Activated naive CD8-positive, alpha-beta T cell treated with anti-CD3 and anti-CD28 coated beads, Interleukin-2, amount 10 ng/mL, durations not matched to agents 7 days and 5 days (primary cell): Measurements from ENCODE around the gene CXXC5. TPM values are rescaled to one million over a fixed set of nuclear protein-coding genes. Genes with fewer than 3 reads are reported as not detected.
A peak's percentile ranks its signal among the peaks of the same experiment; 100 is the strongest.

Source experiments
- ATAC-seq: fragments of 150-1000 bp; cut with Tn5 transposase; one replicate; pipeline ENCODE4 v1.10.0; 2021; ENCODE audit warnings: low read depth, moderate library complexity
- POLR2A ChIA-PET: fragments of 350-600 bp; sonication (Branson Sonifier 250); formaldehyde crosslinking; loops from one replicate; lab custom pipeline; 2021; ENCODE audit warnings: antibody characterized with exemption; lab: Charles Lee
- DNase-seq: peaks from one replicate; pipeline ENCODE4 v3.0.0; 2021
- H3K27ac Mint-ChIP-seq: one replicate; pipeline ENCODE4 v1.8.0; 2022; ENCODE audit warnings: mild to moderate bottlenecking, mixed read lengths
- H3K27me3 Mint-ChIP-seq: one replicate; pipeline ENCODE4 v1.8.0; 2022; ENCODE audit warnings: mild to moderate bottlenecking, moderate library complexity, mixed read lengths
- H3K36me3 Mint-ChIP-seq: one replicate; pipeline ENCODE4 v1.8.0; 2021; ENCODE audit warnings: mild to moderate bottlenecking, mixed read lengths
- H3K4me1 Mint-ChIP-seq: one replicate; pipeline ENCODE4 v1.8.0; 2021; ENCODE audit warnings: mixed read lengths
- H3K4me3 Mint-ChIP-seq: one replicate; pipeline ENCODE4 v1.8.0; 2022; ENCODE audit warnings: mild to moderate bottlenecking, moderate library complexity, mixed read lengths
- H3K9me3 Mint-ChIP-seq: one replicate; pipeline ENCODE4 v1.8.0; 2021; ENCODE audit warnings: mixed read lengths
- total RNA-seq, 2 experiments: library from RNA; stranded (reverse); gene quantifications; one replicate each; pipeline ENCODE4 v1.2.3, GENCODE V29; 2021

The CXXC5 gene
- total RNA-seq, 2 experiments from 2014 or later = 3.5 to 4.6 TPM

DNA sequence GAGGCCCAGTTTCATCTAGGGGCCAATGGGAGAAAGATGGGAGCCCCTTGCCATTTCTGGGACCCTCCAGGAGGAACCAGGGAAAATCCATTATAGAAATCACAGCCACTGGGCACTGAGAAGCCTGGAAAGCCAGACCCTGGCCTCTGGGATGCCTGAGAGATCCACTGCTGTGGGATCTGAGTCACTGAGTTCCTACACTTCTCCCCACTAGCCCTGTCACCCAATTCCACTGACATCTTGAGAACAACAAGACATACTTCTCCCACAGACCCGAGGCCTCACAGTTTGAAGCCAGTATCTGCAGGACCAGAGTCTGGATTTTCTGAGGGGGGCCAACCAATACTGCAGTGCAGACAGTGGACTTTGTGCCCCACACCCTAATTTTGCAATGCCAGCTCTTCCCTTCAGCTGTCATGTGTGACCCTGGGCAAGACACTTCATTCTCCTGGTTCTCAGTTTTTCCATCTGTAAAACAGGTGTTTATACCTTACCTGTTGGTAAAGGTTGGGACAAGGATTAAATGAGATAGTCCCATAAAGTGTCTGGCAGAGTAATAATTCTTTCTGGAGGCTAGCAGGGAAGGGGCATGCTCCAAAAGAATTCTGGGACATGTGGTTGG, 46.5 kb downstream of the CXXC5 start:
- Mint-ChIP-seq H3K4me1 (peaks cover 11% of the 10 kb centered on the region), H3K9me3 (no peaks in the 10 kb centered on the region), H3K36me3 (no peaks in the 10 kb centered on the region), H3K27ac (no peak overlapping the region), H3K27me3 (peaks cover 8% of the 10 kb centered on the region), H3K4me3 (no peak overlapping the region)
- POLR2A ChIA-PET = no interaction called here
- no peak for ATAC-seq
- DNase-seq = no peak

- H3K4me1 Mint-ChIP-seq = peaks cover 11% of the 10 kb centered on the region
- no peaks in the 10 kb centered on the region for H3K9me3 Mint-ChIP-seq
- DNase-seq (no peak), ATAC-seq (no peak)
- no peak overlapping the region for H3K4me3 Mint-ChIP-seq
- H3K36me3 Mint-ChIP-seq = no peaks in the 10 kb centered on the region
- no peak overlapping the region for H3K27ac Mint-ChIP-seq
- POLR2A ChIA-PET = no interaction called here
- peaks cover 8% of the 10 kb centered on the region for H3K27me3 Mint-ChIP-seq
Observed at GRCh38 chr5:139695178-139695573, 47.0 kb downstream of the CXXC5 start.

- POLR2A ChIA-PET = interaction anchor here (1.4 kb wide), 1 partner anchor 14 kb away, joined by 3 read pairs; no protein-coding TSS in a partner anchor
- no peaks in the 10 kb centered on the region for H3K9me3 Mint-ChIP-seq
- no peaks in the 10 kb centered on the region for H3K36me3 Mint-ChIP-seq
- peak overlapping the region; percentile 76 for H3K4me3 Mint-ChIP-seq
- ATAC-seq = no peak
- no peak for DNase-seq
- peak overlapping the region; percentile 83 for H3K27ac Mint-ChIP-seq
- peaks cover 4% of the 10 kb centered on the region for H3K27me3 Mint-ChIP-seq
- peaks cover 18% of the 10 kb centered on the region for H3K4me1 Mint-ChIP-seq
Observed at GRCh38 chr5:139696167-139696893, 48.2 kb downstream of the CXXC5 start.

- Mint-ChIP-seq H3K4me1 (peaks cover 21% of the 10 kb centered on the region), H3K4me3 (peak overlapping the region; percentile 76), H3K36me3 (no peaks in the 10 kb centered on the region), H3K9me3 (no peaks in the 10 kb centered on the region), H3K27ac (peak overlapping the region; percentile 83), H3K27me3 (peaks cover 9% of the 10 kb centered on the region)
- ATAC-seq (peak; percentile 61), DNase-seq (peak; percentile 62)
- POLR2A ChIA-PET = interaction anchor here (1.4 kb wide), 1 partner anchor 14 kb away, joined by 3 read pairs; no protein-coding TSS in a partner anchor
Observed at GRCh38 chr5:139696894-139697658, 48.9 kb downstream of the CXXC5 start.

- DNase-seq = no peak
- Mint-ChIP-seq H3K27me3 (peaks cover 18% of the 10 kb centered on the region), H3K27ac (no peak overlapping the region), H3K4me1 (peaks cover 21% of the 10 kb centered on the region), H3K9me3 (no peaks in the 10 kb centered on the region), H3K4me3 (no peak overlapping the region), H3K36me3 (no peaks in the 10 kb centered on the region)
- no peak for ATAC-seq
- POLR2A ChIA-PET = no interaction called here
Observed at GRCh38 chr5:139698490-139699146, 50.5 kb downstream of the CXXC5 start.

DNA sequence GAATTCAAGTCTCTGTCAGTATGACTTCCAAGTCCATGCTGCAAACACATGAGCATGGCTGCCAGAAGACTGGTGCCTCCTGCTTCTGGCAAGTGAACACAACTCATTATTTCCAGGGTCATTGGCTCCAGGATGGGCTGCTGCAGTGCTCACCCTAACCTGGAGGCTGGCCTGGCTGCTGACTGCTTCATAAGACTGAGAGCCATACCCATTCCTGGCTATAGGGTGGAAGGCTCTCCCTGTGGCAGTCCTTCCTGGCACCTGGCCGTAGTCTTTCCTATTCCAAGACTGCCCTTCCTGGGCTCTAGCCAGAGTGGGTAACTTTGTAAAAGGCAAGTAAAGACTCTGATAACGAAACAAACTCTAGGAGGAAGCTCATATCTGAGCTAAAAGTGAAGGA, 51.2 kb downstream of the CXXC5 start:
- Mint-ChIP-seq H3K27me3 (peaks cover 18% of the 10 kb centered on the region), H3K36me3 (no peaks in the 10 kb centered on the region), H3K27ac (no peak overlapping the region), H3K4me3 (no peak overlapping the region), H3K4me1 (peaks cover 24% of the 10 kb centered on the region), H3K9me3 (no peaks in the 10 kb centered on the region)
- POLR2A ChIA-PET = no interaction called here
- DNase-seq = no peak
- ATAC-seq = no peak

DNA sequence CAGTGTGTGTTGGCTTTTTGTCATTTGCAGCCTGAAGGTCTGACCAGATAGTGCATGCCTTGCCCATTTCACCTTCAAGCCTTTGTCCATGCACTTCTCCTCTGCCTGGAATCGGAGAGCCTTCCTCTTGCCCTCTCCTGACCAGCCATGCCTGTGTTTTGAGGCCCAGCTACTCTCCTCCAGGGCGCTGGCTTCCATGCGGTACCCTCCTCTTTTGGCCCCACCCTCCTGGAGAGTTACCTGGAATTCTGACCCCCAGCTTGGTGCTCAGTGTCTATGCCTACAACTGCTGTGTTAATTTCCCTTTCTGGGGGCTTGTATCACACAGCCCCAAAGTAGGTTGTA, 52.5 kb downstream of the CXXC5 start:
- DNase-seq (no peak), ATAC-seq (no peak)
- Mint-ChIP-seq H3K4me1 (peaks cover 25% of the 10 kb centered on the region), H3K4me3 (no peak overlapping the region), H3K36me3 (no peaks in the 10 kb centered on the region), H3K9me3 (no peaks in the 10 kb centered on the region), H3K27ac (no peak overlapping the region), H3K27me3 (peaks cover 22% of the 10 kb centered on the region)
- POLR2A ChIA-PET = interaction anchor here (0.8 to 1.2 kb wide), 3 partner anchors 10 to 139 kb away, joined by 3 read pairs; partner anchors contain the start of genes CXXC5 and UBE2D2

GRCh38 chr5:139701056-139701741, 53.0 kb downstream of the CXXC5 start:
- H3K4me3 Mint-ChIP-seq = peak overlapping the region; percentile 25
- H3K36me3 Mint-ChIP-seq = no peaks in the 10 kb centered on the region
- DNase-seq (no peak), ATAC-seq (no peak)
- POLR2A ChIA-PET = interaction anchor here (0.7 to 1.2 kb wide), 4 partner anchors 9 to 140 kb away, joined by 3 read pairs; partner anchors contain the start of genes CXXC5 and UBE2D2
- H3K9me3 Mint-ChIP-seq = no peaks in the 10 kb centered on the region
- peaks cover 22% of the 10 kb centered on the region for H3K27me3 Mint-ChIP-seq
- H3K4me1 Mint-ChIP-seq = peaks cover 19% of the 10 kb centered on the region
- H3K27ac Mint-ChIP-seq = no peak overlapping the region

DNA sequence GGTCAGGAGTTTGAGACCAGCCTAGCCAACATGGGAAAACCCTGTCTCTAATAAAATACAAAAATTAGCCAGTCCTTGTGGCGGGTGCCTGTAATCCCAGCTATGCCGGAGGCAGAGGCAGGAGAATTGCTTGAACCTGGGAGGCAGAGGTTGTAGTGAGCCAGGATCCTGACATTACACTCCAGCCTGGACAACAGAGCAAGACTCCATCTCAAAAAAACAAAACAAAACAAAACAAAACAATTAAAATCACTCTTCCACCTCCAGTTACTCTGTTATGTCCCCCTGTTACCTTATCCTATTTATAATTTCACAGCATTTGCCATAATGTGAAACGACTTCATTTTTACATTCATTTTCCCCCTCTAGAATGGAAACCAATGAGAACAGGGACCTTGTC, 54.4 kb downstream of the CXXC5 start:
- peaks cover 19% of the 10 kb centered on the region for H3K27me3 Mint-ChIP-seq
- H3K9me3 Mint-ChIP-seq = no peaks in the 10 kb centered on the region
- DNase-seq (no peak), ATAC-seq (no peak)
- H3K4me3 Mint-ChIP-seq = no peak overlapping the region
- POLR2A ChIA-PET = no interaction called here
- H3K27ac Mint-ChIP-seq = no peak overlapping the region
- H3K36me3 Mint-ChIP-seq = no peaks in the 10 kb centered on the region
- peaks cover 14% of the 10 kb centered on the region for H3K4me1 Mint-ChIP-seq

DNA sequence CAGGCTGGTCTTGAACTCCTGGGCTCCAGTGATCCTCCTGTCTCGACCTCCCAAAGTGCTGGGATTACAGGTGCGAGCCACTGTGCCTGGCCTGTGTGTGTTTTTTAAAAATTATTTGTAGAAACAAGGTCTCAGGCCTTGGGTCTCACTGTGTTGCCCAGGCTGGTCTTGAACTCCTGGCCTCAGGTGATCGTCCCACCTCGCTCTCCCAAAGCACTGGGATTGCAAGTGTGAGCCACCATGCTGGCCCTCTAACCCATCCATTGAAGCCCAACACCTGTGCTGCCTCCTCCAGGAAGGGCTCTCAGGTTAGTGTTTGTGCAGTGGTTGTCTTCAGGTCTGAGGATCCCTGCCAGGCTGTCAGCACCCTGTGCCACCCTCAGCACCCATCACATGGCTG, 56.6 kb downstream of the CXXC5 start:
- Mint-ChIP-seq H3K9me3 (no peaks in the 10 kb centered on the region), H3K4me3 (no peak overlapping the region), H3K4me1 (peaks cover 14% of the 10 kb centered on the region), H3K36me3 (no peaks in the 10 kb centered on the region), H3K27ac (no peak overlapping the region), H3K27me3 (peaks cover 19% of the 10 kb centered on the region)
- ATAC-seq (no peak), DNase-seq (no peak)
- POLR2A ChIA-PET = no interaction called here

DNA sequence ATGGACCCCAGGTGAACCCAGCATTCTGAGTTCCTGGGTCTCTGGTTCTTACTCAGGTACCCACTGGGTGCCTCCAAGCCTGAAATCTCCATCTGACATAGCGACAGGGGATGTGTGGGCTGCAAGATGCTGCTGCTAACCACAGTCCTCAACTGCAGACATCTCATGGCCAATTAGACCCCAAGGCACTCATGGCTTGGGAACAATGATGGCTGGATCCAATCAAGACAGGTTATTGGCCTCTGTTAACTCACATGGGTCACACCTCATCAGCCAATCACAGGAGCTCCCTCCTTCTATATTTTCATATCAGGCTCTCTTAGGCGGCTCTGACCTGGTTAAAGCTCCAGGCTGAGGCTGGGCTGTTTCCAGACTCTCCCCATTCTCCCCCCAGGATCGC, 57.0 kb downstream of the CXXC5 start:
- no peak overlapping the region for H3K4me3 Mint-ChIP-seq
- H3K36me3 Mint-ChIP-seq = no peaks in the 10 kb centered on the region
- H3K27me3 Mint-ChIP-seq = peaks cover 19% of the 10 kb centered on the region
- DNase-seq = no peak
- peaks cover 16% of the 10 kb centered on the region for H3K4me1 Mint-ChIP-seq
- no peaks in the 10 kb centered on the region for H3K9me3 Mint-ChIP-seq
- ATAC-seq = no peak
- no peak overlapping the region for H3K27ac Mint-ChIP-seq
- POLR2A ChIA-PET = no interaction called here

GRCh38 chr5:139705655-139706587, 57.8 kb downstream of the CXXC5 start:
- Mint-ChIP-seq H3K27me3 (peaks cover 22% of the 10 kb centered on the region), H3K36me3 (no peaks in the 10 kb centered on the region), H3K9me3 (no peaks in the 10 kb centered on the region), H3K4me1 (peaks cover 18% of the 10 kb centered on the region), H3K27ac (no peak overlapping the region), H3K4me3 (no peak overlapping the region)
- DNase-seq = no peak
- ATAC-seq = no peak
- POLR2A ChIA-PET = no interaction called here
